ENCODE results near the gene SKI.

The SKI gene

GRCh38 chr1:2267051-2267830 is 39.1 kb downstream of the SKI start:
- no peak for DNase-seq

- no peak for DNase-seq
These were observed 39.7 kb downstream of the SKI start for GRCh38 chr1:2267862-2268261.

GRCh38 chr1:2268285-2269056 is 40.4 kb downstream of the SKI start:
- no peak for DNase-seq

DNA sequence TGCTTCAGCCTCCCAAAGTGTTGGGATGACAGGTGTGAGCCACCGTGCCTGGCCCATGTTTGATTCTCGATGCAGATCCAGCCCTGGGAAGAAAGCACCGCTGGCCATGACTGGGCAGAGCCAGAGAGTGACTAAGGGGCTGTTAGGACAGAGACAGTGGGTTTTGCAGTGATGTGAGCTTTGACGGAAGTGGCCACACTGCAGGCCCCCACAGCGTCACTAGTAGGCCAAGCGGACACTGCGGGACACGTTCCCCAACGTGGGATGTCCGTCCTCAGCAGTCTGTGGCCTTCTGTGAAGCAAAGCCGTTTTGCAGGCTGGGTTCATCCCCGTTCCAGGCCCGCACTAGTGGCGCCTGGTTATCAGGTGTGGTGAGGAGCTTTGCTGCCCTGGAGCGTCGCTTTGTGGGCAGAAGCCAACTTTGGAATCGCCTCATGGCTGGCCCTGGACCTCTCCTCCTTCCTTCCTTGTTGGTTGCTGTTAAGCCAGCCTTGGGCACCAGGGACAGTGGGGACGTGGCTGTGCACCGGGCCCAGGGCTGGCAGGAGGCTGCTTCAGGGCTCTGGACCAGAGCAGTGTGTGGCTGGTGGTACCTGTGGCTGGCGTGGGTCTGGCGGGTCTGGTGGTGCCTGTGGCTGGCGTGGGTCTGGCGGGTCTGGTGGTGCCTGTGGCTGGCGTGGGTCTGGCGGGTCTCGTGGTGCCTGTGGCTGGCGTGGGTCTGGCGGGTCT is 41.2 kb downstream of the SKI start:
- DNase-seq = no peak

DNA sequence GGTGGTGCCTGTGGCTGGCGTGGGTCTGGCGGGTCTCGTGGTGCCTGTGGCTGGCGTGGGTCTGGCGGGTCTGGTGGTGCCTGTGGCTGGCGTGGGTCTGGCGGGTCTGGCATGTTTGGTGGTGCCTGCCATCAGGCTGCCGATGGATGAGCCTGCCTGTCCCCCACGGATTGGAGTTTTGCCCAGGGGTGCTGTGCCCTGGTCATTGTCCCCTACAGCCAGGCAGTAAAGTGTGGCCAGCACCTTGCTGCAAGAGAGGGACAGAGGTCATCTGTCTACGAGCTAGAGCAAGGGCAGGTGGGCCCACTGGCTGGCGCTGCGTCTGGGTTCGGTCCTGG is 41.8 kb downstream of the SKI start:
- no peak for DNase-seq

- no peak for DNase-seq
These were observed 42.4 kb downstream of the SKI start for GRCh38 chr1:2270260-2271100.

DNA sequence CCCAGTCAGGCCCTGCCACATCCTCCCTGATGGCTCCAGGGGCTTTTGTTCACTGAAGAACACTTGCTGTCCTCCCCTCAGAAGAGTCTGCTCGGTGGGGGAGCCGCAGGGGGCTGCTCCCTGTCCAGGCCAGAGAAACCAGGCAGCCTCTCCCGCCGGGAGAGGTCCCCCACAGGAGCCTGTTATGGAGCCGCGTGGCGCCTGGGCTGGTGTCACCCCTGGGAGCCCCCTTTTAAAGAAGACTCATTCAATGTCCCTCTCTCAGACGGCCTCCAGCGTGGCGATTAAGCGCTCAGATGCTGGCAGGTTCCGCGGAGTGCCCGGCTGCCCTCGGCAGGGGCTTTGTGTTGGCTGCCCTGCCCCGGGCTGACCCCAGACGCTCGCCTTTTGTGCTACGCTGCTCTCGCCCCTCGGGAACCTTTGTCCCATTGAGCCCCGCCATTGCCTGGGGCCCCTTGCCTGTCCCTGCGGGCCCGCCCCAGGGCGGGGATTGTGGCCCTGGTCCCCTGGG is 43.1 kb downstream of the SKI start:
- DNase-seq = no peak

GRCh38 chr1:2271841-2272655 is 43.9 kb downstream of the SKI start:
- no peak for DNase-seq

DNA sequence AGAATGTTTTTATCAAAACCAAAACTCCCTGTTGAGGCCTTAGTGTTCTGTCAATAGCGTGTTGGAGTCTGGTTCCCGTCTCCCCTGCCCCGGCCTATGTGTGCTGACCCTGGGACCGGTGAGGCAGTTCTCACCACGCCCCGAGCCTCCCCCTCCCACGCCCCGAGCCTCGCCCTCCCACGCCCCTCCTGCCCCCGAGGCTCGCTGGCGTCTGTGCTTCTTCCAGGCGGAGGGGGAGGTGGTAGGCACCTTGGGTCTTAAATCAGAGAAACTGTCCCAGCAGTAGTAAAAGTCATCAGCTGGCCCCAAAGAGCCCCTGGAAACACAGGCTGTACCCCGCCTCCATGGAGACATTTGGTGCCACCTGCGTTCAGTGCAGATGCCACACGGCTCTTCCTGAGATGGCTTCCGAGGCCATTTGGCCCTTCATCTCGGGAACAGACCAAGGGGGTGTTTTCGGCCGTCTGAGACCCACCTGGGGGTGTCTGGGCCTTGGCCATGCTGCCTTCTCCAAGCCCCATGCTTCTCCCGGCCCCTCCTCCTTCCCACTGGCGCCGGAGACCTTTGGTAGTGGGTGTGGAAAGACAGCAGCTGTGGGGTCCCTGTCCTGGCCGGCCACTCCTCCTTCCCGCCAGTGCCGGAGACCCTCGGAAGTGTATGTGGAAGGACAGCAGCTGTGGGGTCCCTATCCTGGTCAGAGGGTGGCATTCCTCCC is 44.7 kb downstream of the SKI start:
- DNase-seq = no peak

- DNase-seq = no peak
These were observed 45.4 kb downstream of the SKI start for GRCh38 chr1:2273401-2274090.

- no peak for DNase-seq
These were observed 46.3 kb downstream of the SKI start for GRCh38 chr1:2274231-2274928.

DNA sequence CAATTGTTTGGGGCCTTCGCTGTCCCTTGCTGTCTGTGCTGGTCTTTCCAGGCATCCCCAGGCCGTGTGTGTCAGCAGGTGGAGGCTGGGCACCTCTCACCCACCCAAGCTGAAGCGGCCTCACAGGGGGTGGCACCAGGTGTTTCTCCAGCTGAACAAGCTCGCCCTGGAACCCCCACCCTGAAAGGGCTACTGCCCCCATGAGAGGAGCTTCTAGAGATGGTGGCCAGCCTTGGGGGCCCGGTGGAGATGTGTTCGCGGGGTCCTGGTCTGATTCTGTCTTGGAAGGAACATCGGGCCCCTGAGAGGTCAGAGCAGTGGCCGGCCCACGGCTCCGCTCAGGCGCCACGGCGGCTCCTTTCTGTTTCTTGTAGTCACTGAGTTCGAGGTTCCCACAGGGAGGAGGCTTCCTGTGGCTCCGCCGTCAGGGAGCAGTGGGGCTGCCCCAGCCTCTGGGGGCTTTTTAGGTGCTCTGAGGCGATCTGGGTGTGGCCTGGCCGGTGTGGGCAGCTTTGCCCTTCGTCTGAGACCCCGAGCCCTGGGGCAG is 46.9 kb downstream of the SKI start:
- no peak for DNase-seq

DNA sequence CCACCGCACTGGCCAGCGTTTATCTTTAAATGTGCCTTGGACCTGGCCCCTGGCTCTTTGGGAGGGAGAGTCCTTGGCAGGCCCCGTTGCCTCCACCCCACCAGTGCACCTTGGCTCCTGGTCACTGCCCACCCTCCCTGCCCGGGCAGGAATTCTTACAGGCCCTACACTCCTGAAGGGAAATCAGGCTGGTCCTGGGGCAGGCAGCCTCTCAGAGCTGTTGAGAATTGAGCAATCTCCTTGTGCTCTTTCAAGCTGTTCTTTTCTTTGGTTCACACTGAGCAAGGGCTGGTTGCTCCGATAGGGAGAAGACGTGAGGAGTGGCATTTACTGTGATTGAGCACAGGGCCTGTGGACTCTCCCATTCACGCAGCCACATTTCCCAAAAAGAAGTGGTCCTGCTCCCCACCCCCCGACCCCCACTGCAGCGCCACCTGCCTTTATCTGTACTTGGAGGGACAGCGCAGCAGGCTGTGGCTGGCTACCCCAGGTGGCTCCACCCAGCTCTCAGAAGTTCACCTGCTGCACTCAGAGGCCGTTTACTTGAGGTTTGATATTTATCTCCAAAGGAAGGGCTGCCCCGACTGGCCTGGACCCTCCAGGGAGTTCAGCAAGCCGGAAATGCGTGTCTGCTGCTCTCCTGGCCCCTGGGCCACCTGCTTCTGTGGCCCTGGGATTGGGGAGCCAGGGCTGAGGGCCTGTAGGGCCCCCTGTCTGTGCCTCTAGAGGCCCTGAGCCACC is 47.8 kb downstream of the SKI start:
- no peak for DNase-seq

DNA sequence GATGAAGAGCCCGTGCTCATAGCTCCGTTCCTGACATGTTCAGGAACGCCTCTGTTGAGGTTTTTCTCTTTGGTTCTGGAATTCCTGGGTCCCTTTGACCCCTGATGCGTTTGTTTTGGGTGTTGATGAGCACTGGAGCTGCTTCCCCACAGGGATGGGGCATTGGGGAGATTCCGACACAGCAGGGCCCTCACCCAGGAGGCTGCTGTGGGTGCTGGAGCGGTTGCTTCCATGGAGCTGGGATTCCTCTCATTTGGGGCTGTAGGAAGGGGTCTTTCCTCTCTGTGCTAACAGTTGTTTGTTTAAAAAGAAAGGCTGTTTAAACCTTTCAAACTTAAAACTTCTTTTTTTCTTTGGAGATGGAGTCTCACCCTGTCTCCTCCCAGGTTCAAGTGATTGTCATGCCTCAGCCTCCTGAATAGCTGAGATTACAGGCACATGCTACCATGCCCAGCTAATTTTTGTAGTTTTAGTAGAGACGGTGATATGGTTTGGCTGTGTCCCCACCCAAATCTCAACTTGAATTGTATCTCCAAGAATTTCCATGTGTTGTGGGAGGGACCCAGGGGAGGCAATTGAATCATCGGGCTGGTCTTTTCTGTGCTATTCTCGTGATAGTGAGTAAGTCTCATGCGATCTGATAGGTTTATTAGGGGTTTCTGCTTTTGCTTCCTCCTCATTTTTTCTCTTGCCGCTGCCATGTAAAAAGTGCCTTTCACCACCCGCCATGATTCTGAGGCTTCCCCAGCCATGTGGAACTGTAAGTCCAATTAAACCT is 48.9 kb downstream of the SKI start:
- no peak for DNase-seq

- DNase-seq = no peak
These were observed 49.8 kb downstream of the SKI start for GRCh38 chr1:2277741-2278488.

GRCh38 chr1:2278591-2279209 is 50.6 kb downstream of the SKI start:
- no peak for DNase-seq

- no peak for DNase-seq
These were observed 51.1 kb downstream of the SKI start for GRCh38 chr1:2279210-2279639.
